GM21619 (cell line): ENCODE results near the gene FLNC.

Source experiments
- ATAC-seq: cut with Tn5 transposase; IDR thresholded peaks from one replicate; pipeline ENCODE4 v1.9.1; 2021; ENCODE audit not compliant: unreplicated experiment

FLNC gene

DNA sequence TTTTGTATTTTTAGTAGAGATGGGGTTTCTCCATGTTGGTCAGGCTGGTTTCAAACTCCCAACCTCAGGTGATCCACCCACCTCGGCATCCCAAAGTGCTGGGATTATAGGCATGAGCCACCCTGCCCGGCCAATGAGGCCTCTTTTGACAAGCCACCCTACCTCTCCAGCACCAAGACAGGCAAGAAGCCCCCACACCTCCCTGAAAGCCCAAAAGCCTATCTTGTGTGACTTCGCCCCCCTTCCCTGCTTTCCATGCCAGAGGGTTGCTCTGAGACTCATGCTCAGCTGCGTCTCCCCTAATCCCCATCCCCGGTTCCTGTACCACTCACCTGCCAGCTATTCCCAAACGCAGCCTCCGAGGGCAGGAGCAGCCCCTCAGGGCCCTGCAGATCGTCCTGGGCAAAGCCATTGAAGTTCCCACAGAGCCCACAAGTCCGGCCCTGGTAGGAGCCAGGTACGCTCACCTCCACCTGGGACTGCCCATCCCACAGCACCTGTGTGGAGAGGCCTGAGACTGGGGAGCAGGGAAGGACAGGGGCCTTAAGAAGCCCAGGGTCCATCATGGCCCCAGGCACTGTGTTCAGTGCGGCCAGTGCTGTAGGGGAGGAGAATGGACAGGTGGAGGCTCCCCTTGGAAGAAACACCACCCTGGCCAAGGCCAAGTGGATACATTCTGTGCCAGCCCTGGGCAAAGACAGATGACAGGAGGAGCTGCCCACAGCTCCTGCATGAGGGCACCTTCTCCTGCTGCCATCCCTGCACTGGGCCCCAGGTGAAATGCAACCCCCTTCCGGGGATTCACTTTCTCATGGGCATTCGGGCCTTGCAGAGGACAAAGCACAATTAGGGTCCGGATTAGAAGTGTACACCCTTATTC is 48.3 kb downstream of the FLNC start:
- ATAC-seq, result no peak

DNA sequence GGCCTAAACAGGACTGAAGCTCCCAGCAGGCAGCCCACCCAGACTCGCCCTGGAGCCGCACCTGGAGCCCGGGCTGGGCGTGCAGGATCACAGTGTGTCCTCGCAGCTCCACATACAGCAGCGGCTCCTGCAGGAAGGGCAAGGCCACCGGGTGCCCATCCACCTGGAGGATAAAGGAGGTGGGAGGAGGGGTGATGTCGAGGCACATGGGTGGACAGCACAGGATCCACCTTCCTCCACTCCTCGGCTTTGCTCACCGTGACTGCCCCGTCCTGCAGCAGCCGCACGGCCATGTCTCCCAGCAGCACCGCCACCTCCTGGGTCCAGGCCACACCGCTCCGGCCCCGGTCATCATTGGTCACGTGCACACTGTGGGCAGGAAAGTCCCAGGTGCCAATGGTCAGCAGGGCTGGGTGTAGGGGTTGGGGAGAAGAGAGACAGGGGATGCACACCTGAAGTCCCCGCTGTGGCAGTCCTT is 49.3 kb downstream of the FLNC start:
- no peak for ATAC-seq

GRCh38 chr7:128879939-128880746 is 49.9 kb downstream of the FLNC start:
- ATAC-seq, result no peak

GRCh38 chr7:128880791-128881457 is 50.7 kb downstream of the FLNC start:
- ATAC-seq, result no peak

DNA sequence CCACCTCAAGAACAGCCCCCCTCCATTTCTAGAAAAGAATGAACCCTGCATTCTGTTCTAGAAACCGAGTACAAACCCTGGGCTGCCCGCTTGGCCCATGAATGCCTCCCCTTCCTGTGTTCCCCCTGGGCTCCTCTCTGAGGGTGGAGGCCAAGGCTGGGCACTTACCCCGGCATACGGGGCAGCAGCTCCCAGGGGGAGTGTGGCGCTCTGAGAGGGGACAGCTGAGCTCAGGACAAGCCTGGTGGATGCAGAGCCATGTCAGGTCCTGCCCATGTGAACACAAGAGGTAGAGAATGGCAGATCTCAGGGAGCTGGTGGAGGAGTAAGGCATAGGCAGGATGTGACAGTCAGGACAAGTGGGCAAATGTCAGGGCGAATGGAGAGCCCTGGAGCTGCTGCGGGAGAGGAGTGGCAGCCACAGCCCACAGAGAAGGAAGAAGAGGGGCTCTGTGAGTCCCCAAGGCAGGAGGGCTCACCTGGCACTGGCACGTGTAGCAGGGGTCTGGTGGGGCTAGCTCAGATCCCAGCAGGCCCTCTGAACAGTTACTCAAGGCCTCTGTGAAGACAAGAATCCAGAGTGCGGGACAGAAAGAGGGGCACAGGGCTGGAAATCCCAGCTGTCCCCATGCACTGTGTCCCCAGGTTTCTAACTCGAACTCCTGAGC is 51.4 kb downstream of the FLNC start:
- no peak for ATAC-seq

- ATAC-seq, result no peak
Measured at GRCh38 chr7:128882134-128882533, 51.9 kb downstream of the FLNC start.

DNA sequence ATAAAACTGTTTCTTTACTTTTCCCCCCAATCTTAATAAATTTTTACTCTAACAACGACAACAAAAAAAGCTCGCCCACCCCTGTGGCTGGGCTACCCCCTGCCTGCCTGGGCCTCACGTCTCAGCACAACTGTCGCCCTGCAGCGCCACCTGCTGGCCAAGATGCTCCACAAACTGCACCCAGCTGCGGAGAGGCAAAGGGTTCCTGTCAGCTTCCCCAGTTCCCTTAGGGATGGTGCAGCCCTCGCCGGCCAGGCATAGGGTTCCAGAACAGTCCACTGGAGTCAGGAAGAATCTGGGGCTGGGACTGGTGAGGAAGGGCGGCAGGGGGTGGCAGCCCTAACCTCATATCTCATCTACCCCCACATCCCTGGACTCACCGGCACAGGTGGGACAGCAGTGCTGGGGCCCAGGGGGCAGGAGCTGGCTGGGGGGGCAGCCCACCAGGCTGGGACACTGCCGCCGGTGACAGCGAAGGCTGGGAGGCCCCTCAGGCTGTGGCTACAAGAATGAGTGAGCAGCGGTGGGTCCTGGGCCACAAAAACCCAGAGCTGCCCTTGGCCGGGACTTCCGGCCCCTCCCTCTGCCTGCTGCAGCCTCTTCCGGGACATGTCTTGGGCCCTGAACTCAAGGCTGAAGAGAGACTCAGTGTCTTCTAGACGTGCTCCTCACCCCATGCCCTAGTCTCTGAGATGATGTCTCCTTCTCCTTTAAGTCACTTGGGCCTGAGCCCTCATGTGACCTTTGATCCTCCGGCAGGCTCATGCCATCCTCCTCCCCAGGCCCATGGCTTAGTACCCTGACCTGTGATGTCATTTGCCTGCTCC is 53.6 kb downstream of the FLNC start:
- ATAC-seq, result peak; percentile 69

DNA sequence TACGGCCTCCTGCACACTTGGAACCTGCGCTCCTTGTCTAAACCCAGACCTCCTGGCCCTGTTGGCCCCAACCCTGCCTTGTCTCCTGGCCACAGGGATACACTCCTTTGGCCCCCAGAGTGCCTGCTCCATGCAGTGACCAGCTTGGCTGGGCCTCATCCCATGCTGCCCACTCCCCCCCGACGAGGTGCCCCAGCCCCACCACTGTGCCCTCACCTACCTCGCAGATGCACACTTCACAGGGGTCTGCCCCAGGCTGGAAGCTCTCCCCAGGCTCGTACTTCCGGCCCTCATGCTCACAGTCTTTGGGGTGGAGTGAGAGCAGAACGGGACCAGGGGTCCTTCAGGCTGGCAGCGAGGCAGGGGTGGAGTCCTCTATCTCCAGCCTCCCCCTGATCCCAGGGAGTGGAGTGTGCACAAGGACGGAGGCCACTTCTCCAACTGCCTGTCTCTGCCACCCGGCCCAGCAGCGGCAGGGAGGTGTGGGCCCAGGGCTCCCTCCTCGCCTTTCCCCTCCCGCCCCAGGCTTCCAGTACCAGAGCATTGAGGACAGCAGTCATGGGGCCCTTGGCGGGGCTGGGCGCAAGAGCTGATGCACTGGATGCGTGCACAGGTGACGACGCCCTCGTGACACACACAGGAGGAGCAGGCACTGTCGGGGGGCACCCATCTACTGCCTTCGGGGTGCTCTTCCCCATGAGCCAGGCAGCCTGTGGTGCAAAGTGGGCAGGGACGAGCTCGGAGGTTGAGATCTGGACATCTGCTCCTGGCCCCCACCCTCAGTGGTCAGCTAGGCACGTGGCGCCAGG is 54.6 kb downstream of the FLNC start:
- ATAC-seq, result no peak

- no peak for ATAC-seq
Measured at GRCh38 chr7:128885370-128886187, 55.4 kb downstream of the FLNC start.

DNA sequence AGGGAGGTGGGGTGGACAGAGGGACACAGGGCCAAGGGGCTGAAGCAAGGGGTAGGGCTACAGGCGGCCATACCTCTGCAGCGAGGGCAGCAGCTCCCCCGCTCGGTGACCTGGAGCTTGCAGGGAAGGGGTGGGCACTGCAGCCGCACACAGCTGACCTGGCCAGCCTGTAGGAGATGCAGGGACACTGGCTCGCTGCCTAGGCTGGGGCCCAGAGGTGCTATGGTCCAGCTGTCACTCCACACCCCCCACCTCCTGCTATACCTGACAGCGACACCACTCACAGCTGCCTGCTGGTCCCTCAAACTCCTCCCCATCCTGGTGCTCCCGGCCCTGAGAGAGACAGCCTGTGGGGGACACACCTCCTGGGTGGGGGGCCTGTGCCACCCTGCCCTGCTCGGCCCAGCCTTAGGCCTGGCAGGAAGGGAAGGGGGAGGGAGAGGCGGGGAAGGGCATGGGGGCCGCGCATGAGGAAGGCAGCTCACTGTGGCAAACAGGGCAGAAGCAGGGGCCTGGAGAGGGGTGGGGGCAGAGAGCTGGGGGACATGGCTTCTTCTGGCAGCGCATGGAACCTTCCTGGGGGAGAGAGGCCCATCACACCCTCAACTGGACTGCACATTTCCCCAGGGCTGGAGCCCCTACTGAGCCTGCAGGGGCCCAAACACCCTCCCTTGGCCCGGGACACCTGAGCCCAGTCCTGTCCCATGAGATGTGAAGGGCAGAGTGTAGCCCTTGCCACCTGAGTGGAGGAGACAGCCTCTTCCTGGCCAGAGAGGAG is 56.4 kb downstream of the FLNC start:
- ATAC-seq, result no peak

- no peak for ATAC-seq
Measured at GRCh38 chr7:128887169-128888038, 57.2 kb downstream of the FLNC start.

- ATAC-seq, result no peak
Measured at GRCh38 chr7:128888039-128888755, 58.0 kb downstream of the FLNC start.

- no peak for ATAC-seq
Measured at GRCh38 chr7:128888756-128889095, 58.5 kb downstream of the FLNC start.

GRCh38 chr7:128889121-128889520 is 58.9 kb downstream of the FLNC start:
- ATAC-seq, result no peak

- ATAC-seq, result no peak
Measured at GRCh38 chr7:128890306-128891109, 60.3 kb downstream of the FLNC start.
